ENCODE data around the gene MRPL36. TPM values are rescaled to one million over a fixed set of nuclear protein-coding genes. Genes with fewer than 3 reads are reported as not detected.
A peak's percentile ranks its signal among the peaks of the same experiment; 100 is the strongest.

MRPL36 gene
- total and polyA plus RNA-seq, 2 donors (not counting 3 experiments of a cell fraction or from before 2014, with no cell fraction given) = 70.3 to 72.7 TPM

DNA sequence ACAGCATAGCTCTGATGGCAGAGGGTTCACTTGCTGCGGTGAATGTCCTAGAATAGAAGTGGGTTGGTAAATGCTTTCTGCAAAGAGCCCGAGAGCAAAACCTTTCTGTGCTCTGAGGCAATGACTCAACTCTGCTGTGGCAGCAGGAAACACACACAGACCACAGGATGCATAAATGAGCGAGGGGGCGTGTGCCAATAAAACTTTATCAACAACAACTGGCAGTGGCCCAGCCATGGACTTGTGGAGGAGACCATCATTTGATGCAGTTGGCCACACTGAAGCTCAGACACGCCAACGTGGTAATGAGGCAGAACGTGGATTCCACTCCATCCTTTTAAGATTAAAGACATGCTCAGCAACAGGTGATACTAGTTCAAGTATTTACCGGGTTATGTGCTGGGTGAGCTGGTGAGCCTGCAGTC lies 6.8 kb downstream of the MRPL36 start:
- peak; percentile 75 for DNase-seq (ENCODE audit: low read depth, low spot score)
- FAIRE-seq = peak; percentile 96
- H3K4me3 ChIP-seq (replicated peaks in 1 of 3; ENCODE audit: insufficient read depth in 1 of 3, low read depth in 1 of 3, low read length in 3 of 3) = no peak overlapping the region
- intact Hi-C loops (cut with micrococcal nuclease) (no loop called here), dilution Hi-C loops (cut with MboI; ENCODE audit: extremely low pct_ligation_motif_present, low sequenced_read_pairs) (no loop called here)
- peak overlapping the region; percentile 24 for H3K4me2 ChIP-seq (ENCODE audit: insufficient read depth, low read length)
- peaks cover 0 to 13% of the 10 kb centered on the region in 2 experiments for H3K36me3 ChIP-seq (ENCODE audit: control insufficient read depth in 2 of 2, extremely low read depth in 1 of 2, insufficient read depth in 2 of 2, low read length in 2 of 2)
- H4K20me1 ChIP-seq (replicated peaks; ENCODE audit: control insufficient read depth, extremely low read depth, insufficient read depth, low read length) = no peaks in the 10 kb centered on the region
- no TSS peak for BruUV-seq (replicated peaks)
- POLR2A ChIA-PET = no interaction called here
- H3K9ac ChIP-seq (replicated peaks; ENCODE audit: extremely low read depth, insufficient read depth, low read length) = no peak overlapping the region
- peak overlapping the region; percentile 34 for H3K27ac ChIP-seq (ENCODE audit: insufficient read depth, low read depth, low read length)
- H3K79me2 ChIP-seq (ENCODE audit: control insufficient read depth, insufficient read depth, low read length) = peaks cover 10% of the 10 kb centered on the region
- no peaks in the 10 kb centered on the region for H3K9me1 ChIP-seq (replicated peaks; ENCODE audit: control insufficient read depth, extremely low read depth, insufficient read depth, low read length)
- H2AFZ ChIP-seq (ENCODE audit: low read depth, low read length) = peak overlapping the region; percentile 33
- no peaks in the 10 kb centered on the region for H3K27me3 ChIP-seq (ENCODE audit: control insufficient read depth in 2 of 2, insufficient read depth in 2 of 2, low read length in 2 of 2)
- H3K4me1 ChIP-seq (ENCODE audit: control insufficient read depth, extremely low read depth, insufficient read depth, low read length) = peaks cover 38% of the 10 kb centered on the region
- TF ChIP-seq MYC (IDR thresholded peaks at IDR 0.05; ENCODE audit: low read depth, low read length) (no peak), FOS (IDR thresholded peaks at IDR 0.05; ENCODE audit: borderline replicate concordance, insufficient read depth, low read length) (peak; percentile 92), JUN (IDR thresholded peaks at IDR 0.05; ENCODE audit: borderline replicate concordance, insufficient read depth, insufficient read length, low read depth) (peak; percentile 36), GATA2 (IDR thresholded peaks at IDR 0.05; ENCODE audit: insufficient read depth, insufficient read length, low read depth, low read length) (peak; percentile 39), POLR2AphosphoS5 (IDR thresholded peaks at IDR 0.05; ENCODE audit: insufficient read depth, low read depth, low read length) (peak; percentile 70)
- no peaks in the 10 kb centered on the region for H3K9me3 ChIP-seq (replicated peaks; ENCODE audit: control insufficient read depth, insufficient read depth, low read length)
- CTCF ChIA-PET = interaction anchor here (1.0 to 1.3 kb wide), 3 partner anchors 20 to 148 kb away, joined by 3 to 4 read pairs (median 3); no protein-coding TSS in a partner anchor

DNA sequence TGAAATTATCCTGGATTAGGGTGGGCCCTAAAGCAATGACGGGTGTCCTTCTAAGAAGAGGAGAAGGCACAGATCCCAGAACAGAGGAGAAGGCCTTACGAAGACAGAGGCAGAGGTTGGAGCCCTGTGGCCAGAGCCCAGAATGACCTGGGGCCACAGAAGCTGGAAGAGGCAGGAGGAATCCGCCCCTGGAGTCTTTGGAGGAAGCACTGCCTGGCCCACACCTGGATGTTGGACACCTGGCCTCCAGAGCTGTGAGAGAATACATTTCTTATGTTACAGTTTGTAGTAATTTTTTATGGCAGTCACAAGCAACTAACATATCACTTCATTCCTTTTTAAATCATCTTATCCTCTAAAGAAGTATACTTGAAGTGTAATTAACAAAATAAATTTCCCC lies 8.5 kb downstream of the MRPL36 start:
- ChIA-PET POLR2A (interaction anchor here (1.6 kb wide), 1 partner anchor 8 kb away, joined by 5 read pairs; the partner anchor contains the start of gene MRPL36), CTCF (interaction anchor here (1.5 to 1.9 kb wide), 2 partner anchors 8 to 28 kb away, joined by 8 to 9 read pairs; partner anchors contain the start of gene MRPL36)
- Histone ChIP-seq H3K9ac (replicated peaks; ENCODE audit: extremely low read depth, insufficient read depth, low read length) (no peak overlapping the region), H3K27me3 (ENCODE audit: control insufficient read depth in 2 of 2, insufficient read depth in 2 of 2, low read length in 2 of 2) (no peaks in the 10 kb centered on the region), H3K27ac (ENCODE audit: insufficient read depth, low read depth, low read length) (no peak overlapping the region), H3K9me1 (replicated peaks; ENCODE audit: control insufficient read depth, extremely low read depth, insufficient read depth, low read length) (no peaks in the 10 kb centered on the region), H3K4me1 (ENCODE audit: control insufficient read depth, extremely low read depth, insufficient read depth, low read length) (peaks cover 38% of the 10 kb centered on the region), H3K36me3 (ENCODE audit: control insufficient read depth in 2 of 2, extremely low read depth in 1 of 2, insufficient read depth in 2 of 2, low read length in 2 of 2) (no peaks in the 10 kb centered on the region), H3K4me2 (ENCODE audit: insufficient read depth, low read length) (no peak overlapping the region), H2AFZ (ENCODE audit: low read depth, low read length) (no peak overlapping the region), H3K9me3 (replicated peaks; ENCODE audit: control insufficient read depth, insufficient read depth, low read length) (no peaks in the 10 kb centered on the region), H4K20me1 (replicated peaks; ENCODE audit: control insufficient read depth, extremely low read depth, insufficient read depth, low read length) (no peaks in the 10 kb centered on the region), H3K79me2 (ENCODE audit: control insufficient read depth, insufficient read depth, low read length) (no peaks in the 10 kb centered on the region), H3K4me3 (replicated peaks in 1 of 3; ENCODE audit: insufficient read depth in 1 of 3, low read depth in 1 of 3, low read length in 3 of 3) (no peak overlapping the region)
- no peak for TF ChIP-seq JUN (IDR thresholded peaks at IDR 0.05; ENCODE audit: borderline replicate concordance, insufficient read depth, insufficient read length, low read depth)
- TF ChIP-seq MYC (IDR thresholded peaks at IDR 0.05; ENCODE audit: low read depth, low read length) = no peak
- TF ChIP-seq, protein P1, sequence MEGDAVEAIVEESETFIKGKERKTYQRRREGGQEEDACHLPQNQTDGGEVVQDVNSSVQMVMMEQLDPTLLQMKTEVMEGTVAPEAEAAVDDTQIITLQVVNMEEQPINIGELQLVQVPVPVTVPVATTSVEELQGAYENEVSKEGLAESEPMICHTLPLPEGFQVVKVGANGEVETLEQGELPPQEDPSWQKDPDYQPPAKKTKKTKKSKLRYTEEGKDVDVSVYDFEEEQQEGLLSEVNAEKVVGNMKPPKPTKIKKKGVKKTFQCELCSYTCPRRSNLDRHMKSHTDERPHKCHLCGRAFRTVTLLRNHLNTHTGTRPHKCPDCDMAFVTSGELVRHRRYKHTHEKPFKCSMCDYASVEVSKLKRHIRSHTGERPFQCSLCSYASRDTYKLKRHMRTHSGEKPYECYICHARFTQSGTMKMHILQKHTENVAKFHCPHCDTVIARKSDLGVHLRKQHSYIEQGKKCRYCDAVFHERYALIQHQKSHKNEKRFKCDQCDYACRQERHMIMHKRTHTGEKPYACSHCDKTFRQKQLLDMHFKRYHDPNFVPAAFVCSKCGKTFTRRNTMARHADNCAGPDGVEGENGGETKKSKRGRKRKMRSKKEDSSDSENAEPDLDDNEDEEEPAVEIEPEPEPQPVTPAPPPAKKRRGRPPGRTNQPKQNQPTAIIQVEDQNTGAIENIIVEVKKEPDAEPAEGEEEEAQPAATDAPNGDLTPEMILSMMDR (IDR thresholded peaks at IDR 0.05; ENCODE audit: extremely low read depth in 1 of 2, insufficient read depth in 1 of 2, low read depth in 1 of 2, low read length in 2 of 2) = no peak
- no peak for TF ChIP-seq GATA2 (IDR thresholded peaks at IDR 0.05; ENCODE audit: insufficient read depth, insufficient read length, low read depth, low read length)
- TF ChIP-seq, protein P2, sequence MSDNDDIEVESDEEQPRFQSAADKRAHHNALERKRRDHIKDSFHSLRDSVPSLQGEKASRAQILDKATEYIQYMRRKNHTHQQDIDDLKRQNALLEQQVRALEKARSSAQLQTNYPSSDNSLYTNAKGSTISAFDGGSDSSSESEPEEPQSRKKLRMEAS (IDR thresholded peaks at IDR 0.05; ENCODE audit: insufficient read depth, insufficient read length) = no peak
- TF ChIP-seq EZH2 (IDR thresholded peaks at IDR 0.05; ENCODE audit: borderline replicate concordance, low read depth, low read length, severe bottlenecking) = no peak
- TF ChIP-seq POLR2A (IDR thresholded peaks at IDR 0.05; ENCODE audit: low read depth, low read length) = no peak
- TF ChIP-seq POLR2AphosphoS5 (IDR thresholded peaks at IDR 0.05; ENCODE audit: insufficient read depth, low read depth, low read length) = no peak
- no peak for TF ChIP-seq FOS (IDR thresholded peaks at IDR 0.05; ENCODE audit: borderline replicate concordance, insufficient read depth, low read length)
- DNase-seq (ENCODE audit: low read depth, low spot score) = no peak
- intact Hi-C loops (cut with micrococcal nuclease) (no loop called here), dilution Hi-C loops (cut with MboI; ENCODE audit: extremely low pct_ligation_motif_present, low sequenced_read_pairs) (no loop called here)
- BruUV-seq (replicated peaks) = no TSS peak
- FAIRE-seq = peak; percentile 60

Measured in endothelial cell of umbilical vein (primary cell).